Neural progenitor cell (in vitro differentiated cells): ENCODE results near the gene PDX1.
A peak's percentile ranks its signal among the peaks of the same experiment; 100 is the strongest.

ENCODE experiments used
- EZH2phosphoT487 ChIP-seq: fragments of 200-600 bp; sonication (generic); IDR thresholded peaks from 2 replicates; pipeline ENCODE4 v1.6.1; 2017; ENCODE audit warnings: antibody characterized with exemption
- TF ChIP-seq, protein P1 (sequence below): fragments of 200-600 bp; sonication (generic); IDR thresholded peaks from 2 replicates; pipeline ENCODE4 v1.5.1; 2017; ENCODE audit warnings: antibody characterized with exemption, mild to moderate bottlenecking

DNA sequence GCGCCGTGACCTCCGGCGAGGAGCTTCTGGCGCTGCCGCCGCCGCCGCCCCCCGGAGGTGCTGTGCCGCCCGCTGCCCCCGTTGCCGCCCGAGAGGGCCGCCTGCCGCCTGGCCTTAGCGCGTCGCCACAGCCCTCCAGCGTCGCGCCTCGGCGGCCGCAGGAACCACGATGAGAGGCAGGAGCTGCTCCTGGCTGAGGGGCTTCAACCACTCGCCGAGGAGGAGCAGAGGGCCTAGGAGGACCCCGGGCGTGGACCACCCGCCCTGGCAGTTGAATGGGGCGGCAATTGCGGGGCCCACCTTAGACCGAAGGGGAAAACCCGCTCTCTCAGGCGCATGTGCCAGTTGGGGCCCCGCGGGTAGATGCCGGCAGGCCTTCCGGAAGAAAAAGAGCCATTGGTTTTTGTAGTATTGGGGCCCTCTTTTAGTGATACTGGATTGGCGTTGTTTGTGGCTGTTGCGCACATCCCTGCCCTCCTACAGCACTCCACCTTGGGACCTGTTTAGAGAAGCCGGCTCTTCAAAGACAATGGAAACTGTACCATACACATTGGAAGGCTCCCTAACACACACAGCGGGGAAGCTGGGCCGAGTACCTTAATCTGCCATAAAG, 4.8 kb downstream of the PDX1 start:
- TF ChIP-seq, protein P1, sequence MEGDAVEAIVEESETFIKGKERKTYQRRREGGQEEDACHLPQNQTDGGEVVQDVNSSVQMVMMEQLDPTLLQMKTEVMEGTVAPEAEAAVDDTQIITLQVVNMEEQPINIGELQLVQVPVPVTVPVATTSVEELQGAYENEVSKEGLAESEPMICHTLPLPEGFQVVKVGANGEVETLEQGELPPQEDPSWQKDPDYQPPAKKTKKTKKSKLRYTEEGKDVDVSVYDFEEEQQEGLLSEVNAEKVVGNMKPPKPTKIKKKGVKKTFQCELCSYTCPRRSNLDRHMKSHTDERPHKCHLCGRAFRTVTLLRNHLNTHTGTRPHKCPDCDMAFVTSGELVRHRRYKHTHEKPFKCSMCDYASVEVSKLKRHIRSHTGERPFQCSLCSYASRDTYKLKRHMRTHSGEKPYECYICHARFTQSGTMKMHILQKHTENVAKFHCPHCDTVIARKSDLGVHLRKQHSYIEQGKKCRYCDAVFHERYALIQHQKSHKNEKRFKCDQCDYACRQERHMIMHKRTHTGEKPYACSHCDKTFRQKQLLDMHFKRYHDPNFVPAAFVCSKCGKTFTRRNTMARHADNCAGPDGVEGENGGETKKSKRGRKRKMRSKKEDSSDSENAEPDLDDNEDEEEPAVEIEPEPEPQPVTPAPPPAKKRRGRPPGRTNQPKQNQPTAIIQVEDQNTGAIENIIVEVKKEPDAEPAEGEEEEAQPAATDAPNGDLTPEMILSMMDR = no peak
- peak; percentile 93 for TF ChIP-seq EZH2phosphoT487
